Left ventricle myocardium inferior (tissue), 1 donor: Measurements from ENCODE around the gene KMT2A. TPM values are rescaled to one million over a fixed set of nuclear protein-coding genes. Genes with fewer than 3 reads are reported as not detected.

Experiments used
- DNase-seq: peaks from one replicate; pipeline ENCODE4 v3.0.0-alpha.2; 2020
- H3K27ac ChIP-seq: fragments of 200-600 bp; replicated peaks from 2 replicates; pipeline ENCODE4 v1.8.0; 2021
- H3K27me3 ChIP-seq: fragments of 200-600 bp; 2 replicates; pipeline ENCODE4 v1.8.0; 2021; ENCODE audit warnings: low read depth
- H3K36me3 ChIP-seq: fragments of 200-600 bp; 2 replicates; pipeline ENCODE4 v1.8.0; 2021
- H3K4me1 ChIP-seq: fragments of 200-600 bp; 2 replicates; pipeline ENCODE4 v1.8.0; 2021
- H3K4me3 ChIP-seq: fragments of 200-600 bp; 2 replicates; pipeline ENCODE4 v1.8.0; 2021; ENCODE audit warnings: mild to moderate bottlenecking, moderate library complexity
- H3K9me3 ChIP-seq: fragments of 200-600 bp; replicated peaks from 2 replicates; pipeline ENCODE4 v1.8.0; 2021
- intact Hi-C: fragments of 100-400 bp; cut with micrococcal nuclease; formaldehyde crosslinking; loops from one replicate; pipeline ENCODE4 v1.11.0; 2022
- total RNA-seq: library from RNA; stranded (reverse); fragmentation: NEBNext Ultra II Directional; extraction: Animal tissue kit (Norgen Biotek cat#: 25700); gene quantifications from one replicate; pipeline ENCODE4 v1.2.1, GENCODE V29; 2021
- TF ChIP-seq, protein P1 (sequence below): fragments of 200-600 bp; IDR thresholded peaks from 2 replicates; pipeline ENCODE4 v1.8.0; 2021; ENCODE audit warnings: antibody characterized with exemption, mild to moderate bottlenecking, borderline replicate concordance
- donor health status: DM: no; HTN: yes; CAD: no; lungs with severe emphysema.

Gene KMT2A
- total RNA-seq, 1 donor from 2014 or later: 21.0 TPM

DNA sequence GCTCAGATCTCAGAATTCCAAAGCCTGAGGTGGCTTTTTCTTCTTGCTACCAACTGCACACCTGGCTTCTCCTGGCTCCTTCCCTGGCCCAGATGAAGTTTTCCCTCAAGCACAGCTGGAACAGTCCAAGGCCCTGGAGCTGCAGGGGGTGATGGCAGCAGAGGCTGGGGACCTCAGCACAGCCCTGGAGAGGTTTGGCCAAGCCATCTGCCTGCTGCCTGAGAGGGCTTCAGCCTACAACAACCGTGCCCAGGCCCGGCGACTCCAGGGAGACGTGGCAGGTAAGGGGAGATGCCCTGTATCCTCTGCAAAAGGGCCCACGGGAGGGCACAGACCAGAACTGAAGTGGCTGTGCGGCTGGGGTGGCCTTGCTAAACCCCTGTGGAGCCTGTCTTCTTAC is 92.2 kb downstream of the KMT2A start:
- H3K27ac ChIP-seq: no peak overlapping the region
- intact Hi-C loops: no loop called here
- no peak overlapping the region for H3K4me3 ChIP-seq
- H3K4me1 ChIP-seq: peaks cover 28% of the 10 kb centered on the region
- H3K9me3 ChIP-seq: no peaks in the 10 kb centered on the region
- H3K36me3 ChIP-seq: peaks cover 18% of the 10 kb centered on the region
- TF ChIP-seq, protein P1, sequence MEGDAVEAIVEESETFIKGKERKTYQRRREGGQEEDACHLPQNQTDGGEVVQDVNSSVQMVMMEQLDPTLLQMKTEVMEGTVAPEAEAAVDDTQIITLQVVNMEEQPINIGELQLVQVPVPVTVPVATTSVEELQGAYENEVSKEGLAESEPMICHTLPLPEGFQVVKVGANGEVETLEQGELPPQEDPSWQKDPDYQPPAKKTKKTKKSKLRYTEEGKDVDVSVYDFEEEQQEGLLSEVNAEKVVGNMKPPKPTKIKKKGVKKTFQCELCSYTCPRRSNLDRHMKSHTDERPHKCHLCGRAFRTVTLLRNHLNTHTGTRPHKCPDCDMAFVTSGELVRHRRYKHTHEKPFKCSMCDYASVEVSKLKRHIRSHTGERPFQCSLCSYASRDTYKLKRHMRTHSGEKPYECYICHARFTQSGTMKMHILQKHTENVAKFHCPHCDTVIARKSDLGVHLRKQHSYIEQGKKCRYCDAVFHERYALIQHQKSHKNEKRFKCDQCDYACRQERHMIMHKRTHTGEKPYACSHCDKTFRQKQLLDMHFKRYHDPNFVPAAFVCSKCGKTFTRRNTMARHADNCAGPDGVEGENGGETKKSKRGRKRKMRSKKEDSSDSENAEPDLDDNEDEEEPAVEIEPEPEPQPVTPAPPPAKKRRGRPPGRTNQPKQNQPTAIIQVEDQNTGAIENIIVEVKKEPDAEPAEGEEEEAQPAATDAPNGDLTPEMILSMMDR: no peak
- no peak for DNase-seq
- H3K27me3 ChIP-seq: no peaks in the 10 kb centered on the region

DNA sequence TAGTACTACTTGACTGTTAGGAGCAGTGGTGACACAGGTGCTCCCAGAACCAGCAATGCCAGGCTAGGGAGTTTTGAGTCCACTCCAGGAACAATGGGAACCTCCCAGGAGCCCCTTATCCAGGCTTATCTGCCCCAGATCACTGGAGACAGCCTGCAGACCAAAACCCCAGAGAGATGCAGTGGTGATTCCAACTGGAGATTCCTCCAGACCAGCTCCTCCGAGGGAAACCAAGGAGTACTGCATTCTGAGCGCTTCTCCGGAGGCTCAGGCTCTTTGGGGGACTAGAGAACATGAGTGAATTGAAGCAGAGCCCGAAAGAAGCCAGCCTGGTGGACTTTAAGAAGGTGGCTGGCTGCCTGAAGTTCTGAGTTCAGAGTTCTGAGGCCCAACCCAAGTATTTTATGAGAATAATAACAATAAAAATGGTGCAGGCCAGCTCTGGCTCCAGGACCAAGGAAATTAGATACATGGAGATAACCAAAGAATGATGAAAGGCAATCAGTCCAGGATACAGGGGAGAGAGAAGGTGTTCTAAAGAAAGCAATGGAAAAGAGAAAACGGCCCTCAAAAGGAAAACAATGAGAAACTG is 93.4 kb downstream of the KMT2A start:
- Histone ChIP-seq H3K27ac (no peak overlapping the region), H3K4me1 (peaks cover 28% of the 10 kb centered on the region), H3K36me3 (peaks cover 7% of the 10 kb centered on the region), H3K9me3 (no peaks in the 10 kb centered on the region), H3K4me3 (peak overlapping the region; percentile 84), H3K27me3 (no peaks in the 10 kb centered on the region)
- intact Hi-C loops: no loop called here
- no peak for DNase-seq
- TF ChIP-seq, protein P1: no peak

DNA sequence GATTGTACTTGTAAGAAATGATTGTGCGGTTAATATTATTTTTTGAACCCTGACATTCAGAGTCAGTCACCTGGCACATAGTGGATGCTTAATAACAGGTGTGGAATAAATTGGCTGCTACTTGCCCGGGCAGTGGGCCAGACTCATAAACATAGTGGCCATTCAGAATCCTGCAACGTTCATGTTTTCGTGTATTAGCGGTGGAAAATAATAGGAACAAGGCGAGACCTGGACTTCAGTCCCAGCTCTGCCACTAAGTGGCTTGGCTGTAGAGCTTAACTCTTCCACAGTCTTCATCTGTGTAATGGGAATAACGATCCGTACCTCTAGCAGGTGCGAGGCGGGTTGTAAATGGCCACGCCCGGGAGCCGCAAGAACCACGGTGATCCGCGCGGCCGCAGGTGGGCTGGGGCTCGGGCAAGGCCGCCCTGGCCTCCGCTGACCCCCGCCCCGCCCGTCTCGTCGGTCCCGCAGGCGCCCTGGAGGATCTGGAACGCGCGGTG is 93.9 kb downstream of the KMT2A start:
- Histone ChIP-seq H3K9me3 (no peaks in the 10 kb centered on the region), H3K27me3 (no peaks in the 10 kb centered on the region), H3K4me3 (peak overlapping the region; percentile 84), H3K4me1 (peaks cover 28% of the 10 kb centered on the region), H3K27ac (peak overlapping the region; percentile 79), H3K36me3 (peaks cover 2% of the 10 kb centered on the region)
- intact Hi-C loops: no loop called here
- TF ChIP-seq, protein P1: no peak
- DNase-seq: no peak

DNA sequence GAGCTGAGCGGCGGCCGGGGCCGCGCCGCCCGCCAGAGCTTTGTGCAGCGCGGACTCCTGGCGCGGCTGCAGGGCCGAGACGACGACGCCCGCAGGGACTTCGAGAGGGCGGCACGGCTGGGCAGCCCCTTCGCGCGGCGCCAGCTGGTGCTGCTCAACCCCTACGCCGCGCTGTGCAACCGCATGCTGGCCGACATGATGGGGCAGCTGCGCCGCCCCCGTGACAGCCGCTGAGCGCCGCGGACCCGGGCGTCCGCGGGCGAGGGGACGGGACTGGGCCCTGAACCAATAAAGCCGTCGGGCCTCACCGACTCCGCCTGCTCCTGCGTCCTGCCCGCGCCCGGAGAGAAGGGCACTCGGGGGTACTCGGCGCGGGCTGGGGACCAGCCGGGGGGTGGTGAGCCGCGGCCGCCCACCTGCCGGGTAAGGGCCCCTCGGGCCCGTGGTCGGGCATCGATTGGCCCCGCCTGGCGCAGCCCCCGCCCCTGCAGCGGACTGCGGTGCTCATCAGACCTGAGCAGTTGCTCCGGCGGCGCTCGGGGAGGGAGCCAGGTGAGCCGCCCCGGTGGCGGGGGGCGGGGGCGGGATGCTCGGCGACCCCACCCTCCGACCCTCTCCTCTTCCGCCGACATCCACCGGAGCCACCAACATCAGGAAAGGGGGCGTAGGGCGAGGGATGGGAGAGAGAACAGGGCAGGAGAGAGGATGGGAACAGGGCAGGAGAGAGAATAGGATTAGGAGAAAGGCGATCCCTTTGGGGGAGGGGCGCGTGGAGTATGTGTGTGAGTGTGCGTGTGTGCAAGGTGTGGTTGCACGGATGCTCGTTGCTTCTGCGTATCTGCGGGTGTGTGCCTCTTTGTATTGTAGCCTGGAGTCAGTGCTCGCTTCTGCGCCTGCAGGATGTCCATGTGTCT is 94.6 kb downstream of the KMT2A start, which contains the start of gene TMEM25:
Gene TMEM25, plus strand, starts transcription at position 510 of the 914 bp plus-strand sequence. CDS start 610 bp downstream, outside the sequence.
- H3K27ac ChIP-seq: peak within 1 kb of the TSS; percentile 79
- DNase-seq: peak; percentile 63
- H3K27me3 ChIP-seq: no peaks in the 10 kb centered on the region
- H3K4me1 ChIP-seq: peaks cover 28% of the 10 kb centered on the region
- TF ChIP-seq, protein P1: no peak
- intact Hi-C loops: no loop called here
- H3K4me3 ChIP-seq: peak within 1 kb of the TSS; percentile 84
- no peaks in the 10 kb centered on the region for H3K9me3 ChIP-seq
- no peaks in the 10 kb centered on the region for H3K36me3 ChIP-seq

DNA sequence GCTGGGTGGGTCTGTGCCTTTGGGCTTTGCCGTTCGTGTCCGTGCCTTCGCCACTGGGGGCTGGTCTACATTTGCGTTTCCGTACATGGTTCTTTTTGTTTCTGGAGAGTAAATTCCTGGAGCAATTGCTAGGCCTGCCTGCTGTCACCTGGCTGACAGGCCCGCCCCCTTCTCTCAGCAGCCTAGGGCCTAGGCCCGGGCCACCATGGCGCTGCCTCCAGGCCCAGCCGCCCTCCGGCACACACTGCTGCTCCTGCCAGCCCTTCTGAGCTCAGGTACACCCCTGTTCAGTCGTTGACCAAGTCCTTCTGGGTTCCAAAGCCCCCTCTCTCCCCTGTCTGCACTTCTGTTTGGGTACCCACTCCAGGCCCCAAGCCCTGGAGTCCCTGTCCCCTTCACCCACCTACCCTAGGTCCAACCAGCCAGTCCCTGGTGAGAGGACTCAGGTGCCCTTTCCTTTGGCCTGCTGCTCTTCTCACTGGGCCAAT is 95.3 kb downstream of the KMT2A start:
- peak overlapping the region; percentile 79 for H3K27ac ChIP-seq
- no peak for DNase-seq
- H3K36me3 ChIP-seq: no peaks in the 10 kb centered on the region
- TF ChIP-seq, protein P1: no peak
- H3K4me3 ChIP-seq: peak overlapping the region; percentile 84
- no peaks in the 10 kb centered on the region for H3K9me3 ChIP-seq
- H3K27me3 ChIP-seq: no peaks in the 10 kb centered on the region
- H3K4me1 ChIP-seq: peaks cover 28% of the 10 kb centered on the region
- intact Hi-C loops: no loop called here
